Stimulated activated CD4-positive, alpha-beta T cell treated with anti-CD3 and anti-CD28 coated beads, TNF-alpha, amount 100 ng/mL, for 24 hours (primary cell): ENCODE data around the gene RIN1.
"Not testable (repeated sequence)": the region's sequence is repeated elsewhere in the genome, so short reads cannot be mapped to it uniquely, and the experiment has no call there.

Experiments used
- DNase-seq, 3 experiments: peaks; one replicate each; pipeline ENCODE4 v3.0.0-alpha.2; 2020; ENCODE audit warnings: low read depth in 3 of 3

Gene RIN1

GRCh38 chr11:66336234-66337102, at the start of gene RIN1:
Gene RIN1, minus strand, starts transcription at chr11:66336434. Its CDS starts 32 bp downstream, at chr11:66336402.
- DNase-seq = peak in 2 of 3 experiments; percentile 18 to 62

GRCh38 chr11:66384316-66384715, 48.1 kb upstream of the RIN1 start:
- not testable (repeated sequence) for DNase-seq

GRCh38 chr11:66380264-66380663, 44.0 kb upstream of the RIN1 start:
- not testable (repeated sequence) for DNase-seq

DNA sequence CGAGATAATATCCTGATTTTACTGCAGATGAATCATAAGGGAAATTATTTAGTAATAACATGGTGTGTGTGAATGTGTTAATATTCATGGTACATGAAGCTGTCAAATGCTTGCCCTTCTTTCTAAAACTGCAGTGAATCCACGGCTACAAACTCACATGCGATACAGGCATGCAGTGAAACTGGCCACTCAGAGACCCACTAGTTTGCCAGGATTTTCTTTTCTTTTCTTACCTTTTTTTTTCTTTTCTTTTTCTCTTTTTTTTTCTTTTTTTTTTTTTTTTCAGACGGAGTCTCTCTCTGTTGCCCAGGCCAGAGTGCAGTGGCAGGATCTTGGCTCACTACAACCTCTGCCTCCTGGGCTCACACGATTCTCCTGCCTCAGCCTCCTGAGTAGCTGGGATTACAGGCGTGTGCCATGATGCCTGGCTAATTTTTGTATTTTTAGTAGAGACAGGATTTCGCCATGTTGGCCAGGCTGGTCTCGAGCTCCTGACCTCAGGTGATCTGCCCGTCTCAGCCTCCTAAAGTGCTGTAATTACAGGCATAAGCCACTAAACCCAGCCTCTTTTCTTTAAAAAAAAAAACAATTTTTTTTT, 37.6 kb upstream of the RIN1 start:
- DNase-seq = not testable (repeated sequence)

DNA sequence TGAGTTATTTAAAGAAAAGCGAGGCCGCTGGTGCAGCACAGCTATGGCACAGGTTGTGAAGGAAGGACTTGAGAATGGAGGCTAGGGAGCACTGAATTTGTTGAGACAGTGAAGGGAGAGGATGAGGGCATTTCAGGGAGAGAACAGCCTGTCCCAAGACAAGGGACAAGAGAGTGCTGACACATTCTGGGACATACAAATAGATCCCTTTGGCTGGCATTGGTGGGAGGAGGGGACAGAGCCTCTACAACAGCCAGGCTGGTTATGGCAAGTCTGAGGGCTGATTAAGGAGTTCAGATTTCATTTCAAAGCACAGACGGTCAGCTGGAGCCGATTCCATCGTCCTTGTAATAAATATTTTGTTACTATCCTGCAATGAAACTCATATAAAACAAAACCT, 37.0 kb upstream of the RIN1 start:
- DNase-seq = no peak

DNA sequence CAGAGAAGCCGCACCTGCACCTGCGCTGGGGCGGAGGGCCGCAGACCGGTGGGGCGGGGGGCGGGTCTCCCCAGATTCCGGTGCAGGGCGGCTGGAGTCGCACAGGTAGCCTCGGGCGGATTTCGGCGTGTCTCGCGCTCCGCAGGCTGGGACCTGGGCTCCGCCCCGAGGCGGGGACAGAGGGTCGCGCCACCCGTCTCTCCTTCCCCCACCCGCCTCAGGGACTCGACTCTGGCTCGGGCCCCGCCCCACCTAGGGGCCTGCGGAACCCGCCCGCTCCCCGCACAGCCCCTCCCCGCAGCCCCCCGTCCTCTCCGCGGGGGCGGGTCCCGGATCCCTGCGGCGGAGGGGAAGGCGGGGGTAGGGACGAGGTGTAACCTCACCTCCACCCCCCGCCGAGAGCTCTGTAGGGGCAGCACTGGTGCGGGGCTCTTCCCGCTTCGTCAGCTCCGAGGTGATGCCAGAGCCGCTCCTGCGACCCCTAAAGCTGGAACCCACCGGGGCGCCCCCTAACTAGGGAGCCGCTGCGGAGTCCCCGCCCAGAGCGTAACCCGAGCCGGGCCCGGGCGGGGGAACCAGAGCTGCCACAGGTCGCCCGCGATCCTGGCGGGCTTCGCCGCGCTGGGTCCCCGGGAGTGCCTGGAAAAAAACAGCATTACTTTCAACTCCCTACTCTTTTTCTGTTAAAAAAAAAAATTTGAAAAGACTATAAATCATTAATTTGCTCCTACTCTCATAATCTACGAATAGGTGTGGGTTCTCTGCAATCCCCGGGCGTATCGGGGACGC, 35.6 kb upstream of the RIN1 start, which contains the start of gene SLC29A2:
Gene SLC29A2, minus strand, starts transcription at position 134 of the 789 bp plus-strand sequence. CDS start 169 bp downstream, outside the sequence.
- DNase-seq = peak; percentile 46 to 83 (median 55)

GRCh38 chr11:66369073-66369894, 33.0 kb upstream of the RIN1 start:
- no peak for DNase-seq

DNA sequence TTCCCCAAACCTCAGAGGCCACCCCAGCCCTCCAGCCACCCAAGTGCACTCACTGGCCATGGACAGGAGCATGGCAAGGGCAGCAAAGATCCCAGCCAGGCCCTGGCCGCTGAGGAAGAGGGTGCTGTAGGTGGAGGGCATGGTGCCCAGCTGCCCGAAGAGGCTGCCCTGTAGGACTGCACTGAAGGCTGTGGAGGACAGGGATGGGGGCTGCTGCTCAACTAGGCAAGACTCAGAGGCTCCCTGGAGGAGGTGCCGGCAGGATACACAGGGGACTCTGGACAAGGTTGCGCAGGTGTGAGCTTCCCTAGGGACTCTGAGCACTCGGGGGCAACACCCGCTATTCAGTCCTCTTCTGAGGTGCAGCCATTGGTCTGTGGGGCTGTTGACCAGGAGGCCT, 32.2 kb upstream of the RIN1 start:
- no peak for DNase-seq

DNA sequence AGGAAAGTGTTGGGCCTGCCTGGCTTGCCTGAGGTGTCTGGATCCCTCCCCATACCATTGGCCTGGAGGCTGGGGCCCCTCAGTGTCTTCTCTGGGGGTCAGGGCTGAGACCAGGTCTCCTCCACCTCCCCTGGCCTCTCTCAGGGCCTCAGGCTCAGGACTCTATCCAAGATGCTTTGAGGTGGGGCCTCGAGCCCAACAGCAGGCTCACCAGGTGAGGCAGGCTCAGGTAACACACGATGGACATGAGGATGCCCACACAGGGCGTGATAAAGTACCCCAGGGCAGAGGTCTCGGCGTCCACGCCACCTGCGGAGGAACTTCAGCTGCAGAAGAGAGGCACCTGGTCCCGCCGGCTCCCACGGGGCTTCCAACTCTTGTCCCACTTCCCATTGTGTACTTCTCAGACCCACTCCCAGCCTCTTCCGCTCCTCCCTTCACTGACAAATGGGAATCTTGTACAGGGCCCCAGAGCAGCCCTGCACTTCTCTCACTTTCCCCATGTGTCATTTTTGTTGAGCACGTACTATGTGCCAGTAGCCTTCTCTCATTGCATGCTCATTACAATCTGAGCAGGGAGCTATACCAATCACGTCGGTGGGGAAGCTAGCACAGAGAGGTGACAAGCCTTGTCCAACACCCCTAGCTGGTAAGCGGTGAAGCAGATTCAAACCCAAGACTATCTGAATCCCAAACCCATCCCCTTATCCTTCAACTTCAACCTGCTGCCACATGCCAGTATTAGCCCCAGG, 31.5 kb upstream of the RIN1 start:
- DNase-seq = no peak

- no peak for DNase-seq
Observed at GRCh38 chr11:66366844-66367477, 30.7 kb upstream of the RIN1 start.

GRCh38 chr11:66365711-66366619, 29.7 kb upstream of the RIN1 start:
- no peak for DNase-seq

- no peak for DNase-seq
Observed at GRCh38 chr11:66365166-66365565, 28.9 kb upstream of the RIN1 start.

GRCh38 chr11:66363805-66364535, 27.7 kb upstream of the RIN1 start:
- peak; percentile 40 to 79 (median 54) for DNase-seq

- DNase-seq = no peak
Observed at GRCh38 chr11:66363187-66363601, 27.0 kb upstream of the RIN1 start.

- no peak for DNase-seq
Observed at GRCh38 chr11:66362481-66363147, 26.4 kb upstream of the RIN1 start.

DNA sequence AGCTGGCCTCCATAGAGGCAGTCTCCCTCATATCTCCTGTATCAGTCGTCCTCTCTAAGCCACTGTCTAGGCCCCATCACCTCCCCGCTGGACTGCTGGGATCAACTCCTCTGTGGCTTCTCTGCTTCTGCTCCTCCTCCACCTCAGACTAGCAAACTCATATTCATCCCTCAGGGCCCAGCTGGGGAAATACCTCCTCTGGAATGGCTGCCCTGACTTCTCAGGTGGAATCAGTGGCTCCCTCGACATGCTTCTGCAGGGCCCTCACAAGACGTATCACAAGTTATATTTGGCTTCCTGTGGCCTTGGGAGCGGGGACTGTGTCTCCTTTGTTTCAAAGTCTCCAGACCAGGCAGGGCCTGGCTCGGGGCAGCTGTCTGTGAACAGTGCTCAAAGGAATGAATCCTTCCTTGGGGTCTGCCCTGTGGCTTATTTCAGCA, 25.3 kb upstream of the RIN1 start:
- no peak for DNase-seq

DNA sequence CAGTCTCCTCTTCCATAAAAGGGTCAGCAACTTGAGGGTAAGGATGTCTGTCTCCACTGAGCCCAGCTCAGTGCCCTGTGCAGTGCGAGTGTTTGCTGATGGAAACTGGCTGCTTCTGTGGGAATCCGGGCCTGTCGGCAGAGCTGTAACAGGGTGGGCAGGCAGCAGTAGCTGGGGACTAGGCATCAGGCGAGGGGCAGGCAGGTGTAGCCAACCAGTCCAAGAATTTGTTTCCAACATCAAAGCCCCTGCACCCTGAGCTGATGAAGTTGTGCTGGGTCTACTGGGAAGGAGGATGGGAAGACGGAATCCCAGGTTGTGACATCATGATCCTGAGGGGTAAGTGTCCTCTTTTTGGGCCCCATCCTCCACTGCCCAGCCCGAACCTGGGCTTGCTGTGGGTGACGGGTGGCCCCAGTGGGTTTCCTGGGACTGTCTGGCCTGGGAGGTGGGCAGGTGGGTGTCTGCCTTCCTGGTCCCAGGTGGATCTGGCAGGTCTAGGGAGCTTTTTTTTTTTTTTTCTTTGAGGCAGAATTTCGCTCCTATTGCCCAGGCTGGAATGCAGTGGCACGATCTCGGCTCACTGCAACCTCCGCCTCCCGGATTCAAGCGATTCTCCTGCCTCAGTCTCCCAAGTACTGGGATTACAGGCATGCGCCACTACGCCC, 24.3 kb upstream of the RIN1 start:
- DNase-seq = no peak
